GM10248 (cell line): ENCODE results near the gene SPTBN1.

Experiments
- CTCF ChIA-PET: fragments of 300-600 bp; sonication (Branson Sonifier 250); formaldehyde crosslinking; extraction: SDS; loops from one replicate; lab custom pipeline; 2021; ENCODE audit warnings: antibody characterized with exemption; lab: Yijun Ruan, JAX
- POLR2A ChIA-PET: fragments of 350-650 bp; sonication (Branson Sonifier 250); formaldehyde crosslinking; extraction: SDS; loops from one replicate; lab custom pipeline; 2020; ENCODE audit warnings: antibody characterized with exemption; lab: Yijun Ruan, JAX
- DNase-seq: peaks from one replicate; pipeline ENCODE4 v3.0.0; 2012; ENCODE audit errors: extremely low spot score
- CTCF ChIP-seq: IDR thresholded peaks from 2 replicates; pipeline ENCODE4 v1.5.1; 2012; ENCODE audit warnings: mild to moderate bottlenecking, low read depth; ENCODE audit errors: extremely low read depth, missing control alignments, control extremely low read depth

SPTBN1 gene

GRCh38 chr2:54659527-54659926, 203.4 kb downstream of the SPTBN1 start:
- ChIA-PET CTCF (interaction anchor here (0.9 to 1.3 kb wide), 2 partner anchors 16 to 45 kb away, joined by 3 to 4 read pairs; no protein-coding TSS in a partner anchor), POLR2A (no interaction called here)
- TF ChIP-seq CTCF, result no peak
- no peak for DNase-seq

GRCh38 chr2:54660752-54661151, 204.6 kb downstream of the SPTBN1 start:
- TF ChIP-seq CTCF, result no peak
- ChIA-PET POLR2A (no interaction called here), CTCF (interaction anchor here (1.1 to 2.0 kb wide), 2 partner anchors 12 to 44 kb away, joined by 4 to 5 read pairs; no protein-coding TSS in a partner anchor)
- DNase-seq, result no peak

- DNase-seq, result no peak
- TF ChIP-seq CTCF, result no peak
- POLR2A ChIA-PET, result no interaction called here
- CTCF ChIA-PET, result interaction anchor here (1.1 to 7.1 kb wide), 6 partner anchors 13 to 175 kb away, joined by 3 to 105 read pairs (median 36); no protein-coding TSS in a partner anchor
These were observed 207.4 kb downstream of the SPTBN1 start for GRCh38 chr2:54663424-54664030.

- POLR2A ChIA-PET, result no interaction called here
- DNase-seq, result no peak
- CTCF ChIA-PET, result interaction anchor here (1.1 to 7.1 kb wide), 16 partner anchors 8 to 174 kb away, joined by 3 to 105 read pairs (median 9); no protein-coding TSS in a partner anchor
- no peak for TF ChIP-seq CTCF
These were observed 208.2 kb downstream of the SPTBN1 start for GRCh38 chr2:54664238-54664786.

- ChIA-PET POLR2A (interaction anchor here (0.6 kb wide), 1 partner anchor 954 kb away, joined by 4 read pairs; no protein-coding TSS in a partner anchor), CTCF (interaction anchor here (0.5 to 7.1 kb wide), 28 partner anchors 9 to 751 kb away, joined by 3 to 105 read pairs (median 7); no protein-coding TSS in a partner anchor)
- DNase-seq, result peak; percentile 38
- peak; percentile 54 for TF ChIP-seq CTCF
These were observed 209.3 kb downstream of the SPTBN1 start for GRCh38 chr2:54665436-54665856.

GRCh38 chr2:54666131-54666633, 210.1 kb downstream of the SPTBN1 start:
- DNase-seq, result no peak
- TF ChIP-seq CTCF, result no peak
- POLR2A ChIA-PET, result no interaction called here
- CTCF ChIA-PET, result interaction anchor here (0.7 to 7.1 kb wide), 25 partner anchors 10 to 559 kb away, joined by 3 to 105 read pairs (median 7); no protein-coding TSS in a partner anchor
